Gastroesophageal sphincter (tissue), 4 donors: ENCODE data around the gene SCYGR3. TPM values are rescaled to one million over a fixed set of nuclear protein-coding genes. Genes with fewer than 3 reads are reported as not detected.

Experiments
- ATAC-seq: fragments of 150-250 bp; one replicate; pipeline ENCODE4 v1.9.1; 2016; ENCODE audit warnings: mild to moderate bottlenecking, moderate library complexity
- H3K27ac ChIP-seq, 4 donors: fragments of 200-600 bp; sonication (generic) in 3 of 4; 1 replicate in 3 of 4; 2 replicates in 1 of 4; pipeline ENCODE4 v1.5.1; 2016 to 2019
- H3K27me3 ChIP-seq: fragments of 200-600 bp; sonication (generic); one replicate; pipeline ENCODE4 v1.5.1; 2019
- H3K36me3 ChIP-seq, 2 donors: fragments of 200-600 bp; sonication (generic); one replicate each; pipeline ENCODE4 v1.5.1; 2019; ENCODE audit warnings: control low read depth in 1 of 2
- H3K4me1 ChIP-seq, 3 donors: fragments of 200-600 bp; sonication (generic); 1 replicate in 2 of 3; 2 replicates in 1 of 3; pipeline ENCODE4 v1.5.1; 2016 to 2019; ENCODE audit warnings: control low read depth in 2 of 3
- H3K4me3 ChIP-seq, 2 donors: fragments of 200-600 bp; sonication (generic); one replicate each; pipeline ENCODE4 v1.5.1; 2019; ENCODE audit warnings: mild to moderate bottlenecking in 1 of 2, moderate library complexity in 1 of 2
- H3K9me3 ChIP-seq, 3 donors: fragments of 200-600 bp; sonication (generic); one replicate each; pipeline ENCODE4 v1.5.1; 2017 to 2019; ENCODE audit warnings: control low read depth in 2 of 3
- EP300 ChIP-seq: sonication (generic); formaldehyde crosslinking; IDR thresholded peaks from one replicate; pipeline ENCODE4 v1.6.1; 2017; ENCODE audit warnings: antibody characterized with exemption, mild to moderate bottlenecking
- POLR2A ChIP-seq, 2 donors: fragments of 450-650 bp; IDR thresholded peaks; one replicate each; pipeline ENCODE4 v1.6.1; 2017; ENCODE audit warnings: antibody characterized with exemption in 2 of 2, mild to moderate bottlenecking in 2 of 2, moderate library complexity in 1 of 2
- POLR2AphosphoS5 ChIP-seq: sonication (generic); formaldehyde crosslinking; IDR thresholded peaks from one replicate; pipeline ENCODE4 v1.6.1; 2017; ENCODE audit warnings: antibody characterized with exemption
- WGBS, 2 donors: methylation state at CpG; one replicate each; pipeline ENCODE4 v1.1.5; 2018; ENCODE audit warnings: low coverage in 1 of 2; 5-methylcytosine and 5-hydroxymethylcytosine counted together
- total RNA-seq, 4 donors: library from RNA; depleted of rRNA; stranded (reverse); fragments of >200 nt; gene quantifications; one replicate each; pipeline ENCODE4 v1.1.0, GENCODE V29; 2016
- TF ChIP-seq, protein P1 (sequence below), 4 experiments: fragments of 200-600 bp in 2 of 4; fragments of 450-650 bp in 2 of 4; sonication (generic) in 1 of 4; IDR thresholded peaks; one replicate each; pipeline ENCODE4 v1.5.1; 2017 to 2019; ENCODE audit warnings: antibody characterized with exemption in 4 of 4, mild to moderate bottlenecking in 2 of 4, moderate library complexity in 2 of 4

SCYGR3 gene
- total RNA-seq, 4 donors from 2014 or later: not detected

- TF ChIP-seq POLR2AphosphoS5: no peak
- TF ChIP-seq, protein P1, sequence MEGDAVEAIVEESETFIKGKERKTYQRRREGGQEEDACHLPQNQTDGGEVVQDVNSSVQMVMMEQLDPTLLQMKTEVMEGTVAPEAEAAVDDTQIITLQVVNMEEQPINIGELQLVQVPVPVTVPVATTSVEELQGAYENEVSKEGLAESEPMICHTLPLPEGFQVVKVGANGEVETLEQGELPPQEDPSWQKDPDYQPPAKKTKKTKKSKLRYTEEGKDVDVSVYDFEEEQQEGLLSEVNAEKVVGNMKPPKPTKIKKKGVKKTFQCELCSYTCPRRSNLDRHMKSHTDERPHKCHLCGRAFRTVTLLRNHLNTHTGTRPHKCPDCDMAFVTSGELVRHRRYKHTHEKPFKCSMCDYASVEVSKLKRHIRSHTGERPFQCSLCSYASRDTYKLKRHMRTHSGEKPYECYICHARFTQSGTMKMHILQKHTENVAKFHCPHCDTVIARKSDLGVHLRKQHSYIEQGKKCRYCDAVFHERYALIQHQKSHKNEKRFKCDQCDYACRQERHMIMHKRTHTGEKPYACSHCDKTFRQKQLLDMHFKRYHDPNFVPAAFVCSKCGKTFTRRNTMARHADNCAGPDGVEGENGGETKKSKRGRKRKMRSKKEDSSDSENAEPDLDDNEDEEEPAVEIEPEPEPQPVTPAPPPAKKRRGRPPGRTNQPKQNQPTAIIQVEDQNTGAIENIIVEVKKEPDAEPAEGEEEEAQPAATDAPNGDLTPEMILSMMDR (IDR thresholded peaks at IDR 0.05): no peak
- TF ChIP-seq POLR2A (IDR thresholded peaks at IDR 0.05): no peak
- TF ChIP-seq EP300: no peak
- WGBS, 2 donors: 69 to 81% methylated on average over 2 to 4 of the region's 4 CpGs
Measured at GRCh38 chr2:227597998-227598397, 16.6 kb downstream of the SCYGR3 start.

GRCh38 chr2:227597036-227597435, 17.6 kb downstream of the SCYGR3 start:
- Histone ChIP-seq H3K36me3 (no peaks in the 10 kb centered on the region), H3K4me1 (no peaks in the 10 kb centered on the region), H3K27me3 (peaks cover 22% of the 10 kb centered on the region), H3K4me3 (no peak overlapping the region), H3K27ac (no peak overlapping the region), H3K9me3 (no peaks in the 10 kb centered on the region)
- no peak for ATAC-seq
- TF ChIP-seq EP300 (no peak), POLR2AphosphoS5 (no peak), POLR2A (IDR thresholded peaks at IDR 0.05) (no peak)
- TF ChIP-seq, protein P1 (IDR thresholded peaks at IDR 0.05): no peak

More at GRCh38 chr2:227597998-227598397, 16.6 kb downstream of the SCYGR3 start:
- H3K4me3 ChIP-seq: no peak overlapping the region
- no peak overlapping the region for H3K27ac ChIP-seq
- H3K36me3 ChIP-seq: no peaks in the 10 kb centered on the region
- H3K4me1 ChIP-seq: no peaks in the 10 kb centered on the region
- H3K9me3 ChIP-seq: no peaks in the 10 kb centered on the region
- H3K27me3 ChIP-seq: peaks cover 22% of the 10 kb centered on the region
- ATAC-seq: no peak

- Histone ChIP-seq H3K4me1 (no peaks in the 10 kb centered on the region), H3K36me3 (no peaks in the 10 kb centered on the region), H3K27me3 (peaks cover 29% of the 10 kb centered on the region), H3K4me3 (no peak overlapping the region), H3K9me3 (no peaks in the 10 kb centered on the region), H3K27ac (no peak overlapping the region)
- ATAC-seq: no peak
- TF ChIP-seq POLR2A (IDR thresholded peaks at IDR 0.05) (no peak), POLR2AphosphoS5 (no peak), EP300 (no peak)
- TF ChIP-seq, protein P1 (IDR thresholded peaks at IDR 0.05): no peak
- WGBS, 2 donors: 43 to 73% methylated on average over 1 to 4 of the region's 4 CpGs
Measured at GRCh38 chr2:227595797-227596196, 18.8 kb downstream of the SCYGR3 start.

GRCh38 chr2:227592694-227593387, 21.8 kb downstream of the SCYGR3 start:
- Histone ChIP-seq H3K4me3 (no peak overlapping the region), H3K9me3 (peaks cover 0 to 8% (median 0%) of the 10 kb centered on the region in 3 donors), H3K4me1 (no peaks in the 10 kb centered on the region), H3K27me3 (peaks cover 19% of the 10 kb centered on the region), H3K36me3 (no peaks in the 10 kb centered on the region), H3K27ac (no peak overlapping the region)
- 93 to 100% methylated on average over 1 of the region's 1 CpG for WGBS, 2 donors
- ATAC-seq: no peak
- no peak for TF ChIP-seq POLR2AphosphoS5
- no peak for TF ChIP-seq EP300
- TF ChIP-seq POLR2A (IDR thresholded peaks at IDR 0.05): no peak
- TF ChIP-seq, protein P1 (IDR thresholded peaks at IDR 0.05): no peak

GRCh38 chr2:227582369-227582768, 32.3 kb downstream of the SCYGR3 start:
- Histone ChIP-seq H3K4me1 (no peaks in the 10 kb centered on the region), H3K9me3 (peaks cover 0 to 21% (median 0%) of the 10 kb centered on the region in 3 donors), H3K36me3 (no peaks in the 10 kb centered on the region), H3K4me3 (no peak overlapping the region), H3K27ac (no peak overlapping the region), H3K27me3 (peaks cover 5% of the 10 kb centered on the region)
- no peak for ATAC-seq
- TF ChIP-seq POLR2AphosphoS5: no peak
- no peak for TF ChIP-seq POLR2A (IDR thresholded peaks at IDR 0.05)
- TF ChIP-seq, protein P1 (IDR thresholded peaks at IDR 0.05): no peak
- TF ChIP-seq EP300: no peak
